Neuronal stem cell (in vitro differentiated cells): Measurements from ENCODE around the gene WEE2. TPM values are rescaled to one million over a fixed set of nuclear protein-coding genes. Genes with fewer than 3 reads are reported as not detected.

Experiments
- DNase-seq: peaks from one replicate; pipeline ENCODE4 v3.0.0-alpha.2; 2013; ENCODE audit warnings: low spot score
- H2AFZ ChIP-seq: one replicate; pipeline ENCODE4 v1.6.1; 2013; ENCODE audit warnings: mild to moderate bottlenecking, low read length, inconsistent platforms
- H2AK5ac ChIP-seq: 2 replicates; pipeline ENCODE4 v1.6.1; 2013; ENCODE audit warnings: low read depth, mild to moderate bottlenecking, inconsistent platforms, low read length, moderate library complexity, mixed read lengths
- H2BK120ac ChIP-seq: 2 replicates; pipeline ENCODE4 v1.6.1; 2013; ENCODE audit warnings: low read depth, mild to moderate bottlenecking, inconsistent platforms, low read length, moderate library complexity, mixed read lengths
- H2BK12ac ChIP-seq: one replicate; pipeline ENCODE4 v1.6.1; 2013; ENCODE audit warnings: low read length, inconsistent platforms
- H2BK15ac ChIP-seq: 2 replicates; pipeline ENCODE4 v1.6.1; 2013; ENCODE audit warnings: mild to moderate bottlenecking, low read length, inconsistent platforms, mixed read lengths
- H2BK5ac ChIP-seq: one replicate; pipeline ENCODE4 v1.6.1; 2013; ENCODE audit warnings: inconsistent platforms, mild to moderate bottlenecking, low read length, moderate library complexity
- H3K14ac ChIP-seq: one replicate; pipeline ENCODE4 v1.6.1; 2013; ENCODE audit warnings: low read length, inconsistent platforms
- H3K18ac ChIP-seq: 2 replicates; pipeline ENCODE4 v1.6.1; 2013; ENCODE audit warnings: low read length, inconsistent platforms
- H3K23ac ChIP-seq: 2 replicates; pipeline ENCODE4 v1.6.1; 2013; ENCODE audit warnings: low read depth, mild to moderate bottlenecking, mixed read lengths, low read length, inconsistent platforms; ENCODE audit not compliant: poor library complexity
- H3K27ac ChIP-seq: replicated peaks from 3 replicates; pipeline ENCODE4 v1.5.1; 2013; ENCODE audit warnings: low read length, inconsistent platforms
- H3K27me3 ChIP-seq, 3 experiments: 2 replicates each; pipeline ENCODE4 v1.6.1; 2013; ENCODE audit warnings: low read length in 3 of 3, mild to moderate bottlenecking in 2 of 3, inconsistent platforms in 1 of 3, low read depth in 1 of 3, mixed read lengths in 1 of 3, moderate library complexity in 1 of 3; ENCODE audit not compliant: control insufficient read depth in 3 of 3, insufficient read depth in 3 of 3
- H3K36me3 ChIP-seq, 2 donors: replicated peaks in 1 of 2; 2 replicates each; pipeline ENCODE4 v1.6.1; 2013; ENCODE audit warnings: low read length in 2 of 2; ENCODE audit not compliant: control insufficient read depth in 2 of 2, insufficient read depth in 2 of 2
- H3K4ac ChIP-seq: 2 replicates; pipeline ENCODE4 v1.6.1; 2013; ENCODE audit warnings: inconsistent platforms, mild to moderate bottlenecking, low read length, moderate library complexity
- H3K4me1 ChIP-seq, 2 donors: 1 replicate in 1 of 2; 2 replicates in 1 of 2; pipeline ENCODE4 v1.6.1; 2013; ENCODE audit warnings: low read length in 2 of 2, low read depth in 1 of 2; ENCODE audit not compliant: control insufficient read depth in 2 of 2, insufficient read depth in 1 of 2
- H3K4me2 ChIP-seq: one replicate; pipeline ENCODE4 v1.6.1; 2013; ENCODE audit warnings: mild to moderate bottlenecking, low read length, inconsistent platforms; ENCODE audit not compliant: insufficient read depth, poor library complexity, severe bottlenecking
- H3K4me3 ChIP-seq, 2 donors: 2 replicates each; pipeline ENCODE4 v1.5.1; 2013; ENCODE audit warnings: low read length in 2 of 2, mild to moderate bottlenecking in 2 of 2, inconsistent platforms in 1 of 2, moderate library complexity in 1 of 2
- H3K79me1 ChIP-seq: one replicate; pipeline ENCODE4 v1.6.1; 2013; ENCODE audit warnings: low read depth, mild to moderate bottlenecking, inconsistent platforms, low read length, moderate library complexity
- H3K9ac ChIP-seq: one replicate; pipeline ENCODE4 v1.6.1; 2013; ENCODE audit warnings: mild to moderate bottlenecking, low read depth, low read length, inconsistent platforms; ENCODE audit not compliant: poor library complexity
- H3K9me3 ChIP-seq, 2 donors: replicated peaks in 1 of 2; 2 replicates each; pipeline versions ENCODE3 to v1.6.1; 2013; ENCODE audit warnings: low read length in 2 of 2, mild to moderate bottlenecking in 2 of 2, inconsistent platforms in 1 of 2, low read depth in 1 of 2, mixed read lengths in 1 of 2, moderate library complexity in 1 of 2; ENCODE audit not compliant: control insufficient read depth in 2 of 2, insufficient read depth in 1 of 2
- H4K8ac ChIP-seq: one replicate; pipeline ENCODE4 v1.6.1; 2013; ENCODE audit warnings: low read depth, mild to moderate bottlenecking, inconsistent platforms, low read length, moderate library complexity
- H4K91ac ChIP-seq: one replicate; pipeline ENCODE4 v1.6.1; 2013; ENCODE audit warnings: low read length, low read depth, mild to moderate bottlenecking, inconsistent platforms; ENCODE audit not compliant: poor library complexity
- WGBS, 2 donors: extraction: QIAGEN DNeasy Blood & Tissue Kit; methylation state at CpG; one replicate each; pipeline ENCODE4 v1.1.7; 2013; ENCODE audit warnings: missing lambda C conversion rate in 2 of 2, mixed read lengths in 1 of 2; ENCODE audit not compliant: insufficient read length in 2 of 2, insufficient replicate concordance in 1 of 2; ENCODE audit errors: extremely low coverage in 2 of 2; 5-methylcytosine and 5-hydroxymethylcytosine counted together
- small RNA-seq: library from polyadenylated mRNA; stranded (forward); fragments of <200 nt; extraction: miRNeasy Mini kit (QIAGEN cat#:217004); gene quantifications from one replicate; pipeline ENCODE3, GENCODE V24; 2013; ENCODE audit not compliant: insufficient read depth

WEE2 gene

DNA sequence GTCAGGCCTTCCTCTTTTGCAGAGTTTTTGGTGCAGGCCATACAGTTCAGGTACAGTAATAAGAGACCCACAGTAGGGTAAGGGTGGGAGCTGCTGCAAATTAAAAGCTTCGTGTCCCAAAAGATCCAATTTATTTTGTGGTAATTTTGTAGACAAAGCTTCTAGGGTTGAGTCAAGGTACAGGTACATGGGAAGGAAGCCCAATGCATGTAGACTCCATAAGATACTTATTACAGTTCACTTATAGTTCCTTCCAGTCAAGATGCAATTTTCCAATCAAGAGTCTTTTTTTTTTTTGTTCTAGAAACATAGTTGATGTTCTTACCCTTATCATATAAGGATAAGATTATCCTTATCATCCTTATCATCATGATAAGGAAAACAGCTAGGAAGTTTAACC lies 68.2 kb downstream of the WEE2 start, which contains the start of gene TAS2R4:
Gene TAS2R4 (plus strand): TSS at position 301 of the 400 bp plus-strand sequence. CDS start 1,815 bp downstream, outside the sequence.
- H3K9me3 ChIP-seq = peaks cover 4 to 9% of the 10 kb centered on the region in 2 donors
- H3K23ac ChIP-seq = no peak within 1 kb of the TSS
- H3K4me2 ChIP-seq = no peak within 1 kb of the TSS
- H3K27ac ChIP-seq = no peak within 1 kb of the TSS
- H3K4ac ChIP-seq = no peak within 1 kb of the TSS
- H3K4me3 ChIP-seq = no peak within 1 kb of the TSS
- H2AK5ac ChIP-seq = no peak within 1 kb of the TSS
- H3K36me3 ChIP-seq = peaks cover 12 to 47% of the 10 kb centered on the region in 2 donors
- H3K79me1 ChIP-seq = no peaks in the 10 kb centered on the region
- no peak within 1 kb of the TSS for H4K8ac ChIP-seq
- H3K18ac ChIP-seq = no peak within 1 kb of the TSS
- no peak for DNase-seq
- H3K27me3 ChIP-seq = no peaks in the 10 kb centered on the region
- no peak within 1 kb of the TSS for H2BK5ac ChIP-seq
- H3K14ac ChIP-seq = no peak within 1 kb of the TSS
- no peak within 1 kb of the TSS for H2BK12ac ChIP-seq
- H4K91ac ChIP-seq = no peak within 1 kb of the TSS
- WGBS, 2 donors = no CpG with 5 or more reads among the region's 1 CpG
- no peaks in the 10 kb centered on the region for H3K4me1 ChIP-seq
- no peak within 1 kb of the TSS for H2AFZ ChIP-seq
- H3K9ac ChIP-seq = no peak within 1 kb of the TSS
- no peak within 1 kb of the TSS for H2BK15ac ChIP-seq
- H2BK120ac ChIP-seq = no peak within 1 kb of the TSS

Small RNAs within 50 kb of the gene (small RNA-seq; reads per million reads assigned to genes)
- not detected for gene RNU1-82P
